ENCODE results near the gene FNBP1L.

- no peak for TF ChIP-seq CTCF (conservative IDR thresholded peaks at IDR 0.05; ENCODE audit: low read length)
- TF ChIP-seq EZH2phosphoT487 (IDR thresholded peaks at IDR 0.05; ENCODE audit: borderline replicate concordance, low read depth, low read length): no peak
Observed at GRCh38 chr1:93546162-93546863, 98.4 kb downstream of the FNBP1L start.

Measured in OCI-LY7 (cell line).